Measurements from ENCODE around the gene DAPK2.

DNA sequence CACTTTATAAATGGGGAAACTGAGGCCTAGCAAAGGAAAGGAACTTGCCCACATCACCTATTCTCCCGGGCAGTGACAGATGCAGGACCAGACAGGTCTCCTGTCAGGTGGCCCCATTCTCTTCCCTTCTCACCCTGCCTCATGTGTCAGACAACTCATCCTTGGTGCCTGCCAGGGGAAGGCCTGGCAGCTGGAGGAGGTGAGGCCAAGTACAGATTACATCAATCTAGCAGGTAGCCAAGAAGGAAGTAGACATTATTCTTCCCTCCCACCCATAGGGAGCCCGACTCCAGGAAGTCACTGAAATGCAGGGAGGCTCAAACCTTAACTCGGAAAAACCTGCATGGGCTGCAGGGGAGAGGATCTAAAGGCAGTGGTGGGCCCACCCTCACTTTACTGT lies 39.6 kb downstream of the DAPK2 start:
- TF ChIP-seq, protein P1, sequence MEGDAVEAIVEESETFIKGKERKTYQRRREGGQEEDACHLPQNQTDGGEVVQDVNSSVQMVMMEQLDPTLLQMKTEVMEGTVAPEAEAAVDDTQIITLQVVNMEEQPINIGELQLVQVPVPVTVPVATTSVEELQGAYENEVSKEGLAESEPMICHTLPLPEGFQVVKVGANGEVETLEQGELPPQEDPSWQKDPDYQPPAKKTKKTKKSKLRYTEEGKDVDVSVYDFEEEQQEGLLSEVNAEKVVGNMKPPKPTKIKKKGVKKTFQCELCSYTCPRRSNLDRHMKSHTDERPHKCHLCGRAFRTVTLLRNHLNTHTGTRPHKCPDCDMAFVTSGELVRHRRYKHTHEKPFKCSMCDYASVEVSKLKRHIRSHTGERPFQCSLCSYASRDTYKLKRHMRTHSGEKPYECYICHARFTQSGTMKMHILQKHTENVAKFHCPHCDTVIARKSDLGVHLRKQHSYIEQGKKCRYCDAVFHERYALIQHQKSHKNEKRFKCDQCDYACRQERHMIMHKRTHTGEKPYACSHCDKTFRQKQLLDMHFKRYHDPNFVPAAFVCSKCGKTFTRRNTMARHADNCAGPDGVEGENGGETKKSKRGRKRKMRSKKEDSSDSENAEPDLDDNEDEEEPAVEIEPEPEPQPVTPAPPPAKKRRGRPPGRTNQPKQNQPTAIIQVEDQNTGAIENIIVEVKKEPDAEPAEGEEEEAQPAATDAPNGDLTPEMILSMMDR (IDR thresholded peaks at IDR 0.05), result no peak
- TF ChIP-seq POLR2A (IDR thresholded peaks at IDR 0.05), result peak in 1 of 2 donors; percentile 39

All from Peyer's patch (tissue), 4 donors.